GM10248 (cell line): ENCODE data around the gene PADI4.

Experiments
- CTCF ChIA-PET: fragments of 300-600 bp; sonication (Branson Sonifier 250); formaldehyde crosslinking; extraction: SDS; loops from one replicate; lab custom pipeline; 2021; ENCODE audit warnings: antibody characterized with exemption; lab: Yijun Ruan, JAX
- POLR2A ChIA-PET: fragments of 350-650 bp; sonication (Branson Sonifier 250); formaldehyde crosslinking; extraction: SDS; loops from one replicate; lab custom pipeline; 2020; ENCODE audit warnings: antibody characterized with exemption; lab: Yijun Ruan, JAX
- DNase-seq: peaks from one replicate; pipeline ENCODE4 v3.0.0; 2012; ENCODE audit errors: extremely low spot score
- CTCF ChIP-seq: IDR thresholded peaks from 2 replicates; pipeline ENCODE4 v1.5.1; 2012; ENCODE audit warnings: mild to moderate bottlenecking, low read depth; ENCODE audit errors: extremely low read depth, missing control alignments, control extremely low read depth

PADI4 gene

GRCh38 chr1:17363771-17364170, 55.8 kb downstream of the PADI4 start:
- POLR2A ChIA-PET = no interaction called here

GRCh38 chr1:17365293-17365692, 57.3 kb downstream of the PADI4 start:
- no peak for DNase-seq
- ChIA-PET POLR2A (no interaction called here), CTCF (interaction anchor here (2.3 kb wide), 1 partner anchor 8 kb away, joined by 6 read pairs; no protein-coding TSS in a partner anchor)
- TF ChIP-seq CTCF = no peak

More at GRCh38 chr1:17363771-17364170, 55.8 kb downstream of the PADI4 start:
- CTCF ChIA-PET = interaction anchor here (1.7 kb wide), 1 partner anchor 27 kb away, joined by 4 read pairs; no protein-coding TSS in a partner anchor
- no peak for DNase-seq
- no peak for TF ChIP-seq CTCF

- ChIA-PET POLR2A (no interaction called here), CTCF (interaction anchor here (0.9 kb wide), 1 partner anchor 125 kb away, joined by 4 read pairs; no protein-coding TSS in a partner anchor)
- DNase-seq = no peak
- TF ChIP-seq CTCF = no peak
Measured at GRCh38 chr1:17369466-17369865, 61.5 kb downstream of the PADI4 start.

- POLR2A ChIA-PET = no interaction called here
- DNase-seq = no peak
Measured at GRCh38 chr1:17370618-17371017, 62.6 kb downstream of the PADI4 start.

GRCh38 chr1:17371896-17372295, 63.9 kb downstream of the PADI4 start, which contains the start of gene PADI6:
Gene PADI6 (plus strand): TSS chr1:17372196. CDS start chr1:17372246, 50 bp downstream.
- no peak for TF ChIP-seq CTCF
- POLR2A ChIA-PET = no interaction called here
- no peak for DNase-seq
- CTCF ChIA-PET = interaction anchor here (0.8 to 1.3 kb wide), 2 partner anchors 23 to 33 kb away, joined by 3 read pairs; no protein-coding TSS in a partner anchor

More at GRCh38 chr1:17370618-17371017, 62.6 kb downstream of the PADI4 start:
- CTCF ChIA-PET = interaction anchor here (0.9 to 1.3 kb wide), 2 partner anchors 25 to 124 kb away, joined by 3 to 4 read pairs; no protein-coding TSS in a partner anchor
- no peak for TF ChIP-seq CTCF

- CTCF ChIA-PET = no interaction called here
- no peak for TF ChIP-seq CTCF
- POLR2A ChIA-PET = no interaction called here
- no peak for DNase-seq
Measured at GRCh38 chr1:17372955-17373354, 65.0 kb downstream of the PADI4 start.
